OCI-LY1 (cell line): ENCODE data around the gene SEMA6C.

Experiments used
- H2AFZ ChIP-seq: fragments of 200-600 bp; sonication (generic), shearing (Covaris generic); 2 replicates; pipeline ENCODE4 v1.6.0; 2014; ENCODE audit warnings: antibody characterized with exemption, mild to moderate bottlenecking, low read length
- H3F3A ChIP-seq: fragments of 200-600 bp; sonication (generic), shearing (Covaris generic); 2 replicates; pipeline ENCODE4 v1.6.0; 2014; ENCODE audit warnings: mild to moderate bottlenecking, antibody characterized with exemption, low read length, moderate library complexity; ENCODE audit not compliant: insufficient read depth
- H3K27ac ChIP-seq: fragments of 200-600 bp; sonication (generic); 2 replicates; pipeline ENCODE4 v1.5.1; 2014; ENCODE audit warnings: low read length, mixed run types, mild to moderate bottlenecking, low read depth; ENCODE audit not compliant: poor library complexity, severe bottlenecking
- H3K27me3 ChIP-seq: fragments of 200-600 bp; sonication (generic); 2 replicates; pipeline ENCODE4 v1.6.0; 2014; ENCODE audit warnings: antibody characterized with exemption, mild to moderate bottlenecking, low read length, moderate library complexity; ENCODE audit not compliant: insufficient read depth
- H3K36me3 ChIP-seq: fragments of 200-600 bp; sonication (generic); 2 replicates; pipeline ENCODE4 v1.6.1; 2014; ENCODE audit warnings: mild to moderate bottlenecking, antibody characterized with exemption, low read length, moderate library complexity, mixed read lengths; ENCODE audit not compliant: insufficient read depth
- H3K4me1 ChIP-seq: fragments of 200-600 bp; sonication (generic); 2 replicates; pipeline ENCODE4 v1.5.1; 2014; ENCODE audit warnings: mild to moderate bottlenecking, low read length, moderate library complexity; ENCODE audit not compliant: insufficient read depth, severe bottlenecking
- H3K4me2 ChIP-seq: fragments of 200-600 bp; sonication (generic), shearing (Covaris generic); 2 replicates; pipeline ENCODE4 v1.6.1; 2014; ENCODE audit warnings: low read length
- H3K4me3 ChIP-seq: fragments of 200-600 bp; sonication (generic); 2 replicates; pipeline ENCODE4 v1.5.1; 2014; ENCODE audit warnings: low read length, low read depth, mild to moderate bottlenecking, mixed read lengths; ENCODE audit not compliant: poor library complexity, severe bottlenecking
- H3K79me2 ChIP-seq: fragments of 200-600 bp; shearing (Covaris generic); 2 replicates; pipeline ENCODE4 v1.6.1; 2016; ENCODE audit warnings: mixed run types, low read length, mixed read lengths; ENCODE audit not compliant: insufficient read depth
- H3K9ac ChIP-seq: fragments of 200-600 bp; sonication (generic), shearing (Covaris generic); 2 replicates; pipeline ENCODE4 v1.6.1; 2014; ENCODE audit warnings: mild to moderate bottlenecking, low read length, mixed read lengths
- H3K9me2 ChIP-seq: fragments of 200-600 bp; sonication (generic), shearing (Covaris generic); 2 replicates; pipeline ENCODE4 v1.6.1; 2014; ENCODE audit warnings: low read depth, mild to moderate bottlenecking, low read length, mixed read lengths
- H3K9me3 ChIP-seq: fragments of 200-600 bp; shearing (Covaris generic); 2 replicates; pipeline ENCODE4 v1.6.1; 2014; ENCODE audit warnings: low read length, mixed read lengths
- H4K20me1 ChIP-seq: fragments of 200-600 bp; sonication (generic), shearing (Covaris generic); 2 replicates; pipeline ENCODE4 v1.6.0; 2016; ENCODE audit warnings: mild to moderate bottlenecking, low read length; ENCODE audit not compliant: insufficient read depth
- CTCF ChIP-seq: fragments of 200-600 bp; sonication (generic), shearing (Covaris generic); IDR thresholded peaks from 2 replicates; pipeline ENCODE4 v1.5.1; 2017; ENCODE audit warnings: mild to moderate bottlenecking, antibody characterized with exemption, low read length, moderate library complexity, mixed read lengths
- EZH2 ChIP-seq: fragments of 200-600 bp; sonication (generic), shearing (Covaris generic); IDR thresholded peaks from 2 replicates; pipeline ENCODE4 v1.8.0; 2017; ENCODE audit warnings: borderline replicate concordance, mixed run types, mild to moderate bottlenecking, antibody characterized with exemption, low read length, moderate library complexity, mixed read lengths

SEMA6C gene

GRCh38 chr1:151085953-151086559, 60.4 kb downstream of the SEMA6C start:
- no peaks in the 10 kb centered on the region for H3K9me3 ChIP-seq
- H3K9ac ChIP-seq: no peak overlapping the region
- no peak overlapping the region for H3K27ac ChIP-seq
- no peak overlapping the region for H3K4me2 ChIP-seq
- no peaks in the 10 kb centered on the region for H3K9me2 ChIP-seq
- no peaks in the 10 kb centered on the region for H3F3A ChIP-seq
- no peak overlapping the region for H2AFZ ChIP-seq
- H3K79me2 ChIP-seq: no peaks in the 10 kb centered on the region
- H4K20me1 ChIP-seq: no peaks in the 10 kb centered on the region
- H3K36me3 ChIP-seq: no peaks in the 10 kb centered on the region
- no peak overlapping the region for H3K4me3 ChIP-seq
- H3K27me3 ChIP-seq: no peaks in the 10 kb centered on the region
- no peaks in the 10 kb centered on the region for H3K4me1 ChIP-seq
- TF ChIP-seq EZH2 (no peak), CTCF (no peak)
